ENCODE data around the gene TBX18.

TBX18 gene

GRCh38 chr6:84764332-84765049 lies at the start of gene TBX18:
TBX18 (minus strand) TSS chr6:84764598; CDS start chr6:84764181, 417 bp downstream.
- DNase-seq: no peak

DNA sequence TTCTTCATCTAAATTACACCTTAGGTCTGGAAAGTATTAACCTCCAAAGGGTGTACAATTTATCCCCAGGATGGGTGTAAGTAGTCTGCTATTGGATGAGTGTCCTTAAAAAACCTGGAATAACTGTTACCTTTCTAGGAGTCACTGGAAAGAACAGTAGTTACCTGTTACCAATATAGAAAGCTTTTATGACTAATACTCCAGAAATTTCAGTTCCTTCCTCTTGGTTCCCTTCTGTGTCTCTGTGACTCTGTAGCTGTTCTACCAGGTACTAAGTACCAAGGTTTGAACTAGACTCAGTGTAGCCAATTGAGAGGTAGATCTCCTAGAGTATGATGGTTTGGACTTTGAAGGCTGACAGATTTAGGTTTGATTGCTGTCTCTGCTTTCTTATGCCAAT lies 47.0 kb upstream of the TBX18 start:
- DNase-seq: no peak

DNA sequence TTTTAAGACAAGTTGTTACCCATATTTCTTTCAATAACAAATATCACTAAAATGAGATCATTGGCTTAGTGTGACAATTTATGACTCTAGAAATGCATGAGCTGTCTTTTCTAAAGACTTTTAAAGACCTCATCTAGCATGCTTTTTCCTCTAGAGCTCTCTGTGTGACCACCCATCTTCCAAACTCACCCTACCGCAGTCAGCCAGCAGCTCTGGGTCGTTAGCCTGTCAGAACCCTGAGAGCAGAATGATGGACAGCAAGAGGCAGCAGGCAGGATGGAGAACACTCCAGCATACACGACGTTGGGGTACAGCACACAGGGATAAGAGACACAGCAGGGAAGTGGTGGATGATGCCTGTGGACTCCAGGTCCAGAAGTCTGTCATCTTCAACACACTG lies 45.1 kb upstream of the TBX18 start:
- DNase-seq: no peak

- DNase-seq: no peak
Measured at GRCh38 chr6:84808491-84809061, 44.2 kb upstream of the TBX18 start.

GRCh38 chr6:84805145-84805544 lies 40.7 kb upstream of the TBX18 start:
- DNase-seq: no peak

- no peak for DNase-seq
Measured at GRCh38 chr6:84804720-84805119, 40.3 kb upstream of the TBX18 start.

DNA sequence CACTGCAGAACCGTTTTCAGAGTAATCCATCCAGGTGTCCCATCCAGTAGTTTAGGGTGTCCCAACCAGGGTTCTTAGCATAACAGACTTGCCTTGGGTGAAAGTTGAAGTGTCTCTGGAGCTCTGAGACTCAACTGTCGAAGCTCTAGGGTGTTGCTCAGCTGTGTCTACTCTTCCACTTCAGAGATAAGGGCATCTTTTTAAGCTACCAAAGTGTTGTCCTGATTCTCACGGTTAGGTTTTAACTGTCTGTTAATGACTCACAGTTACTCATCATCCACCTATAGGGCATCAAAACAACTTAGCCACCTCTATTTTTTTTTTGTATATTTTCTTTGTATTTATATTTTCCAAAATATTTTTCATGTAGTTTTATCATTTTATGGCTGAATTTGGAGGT lies 36.9 kb upstream of the TBX18 start:
- DNase-seq: no peak

- no peak for DNase-seq
Measured at GRCh38 chr6:84798257-84798656, 33.9 kb upstream of the TBX18 start.

DNA sequence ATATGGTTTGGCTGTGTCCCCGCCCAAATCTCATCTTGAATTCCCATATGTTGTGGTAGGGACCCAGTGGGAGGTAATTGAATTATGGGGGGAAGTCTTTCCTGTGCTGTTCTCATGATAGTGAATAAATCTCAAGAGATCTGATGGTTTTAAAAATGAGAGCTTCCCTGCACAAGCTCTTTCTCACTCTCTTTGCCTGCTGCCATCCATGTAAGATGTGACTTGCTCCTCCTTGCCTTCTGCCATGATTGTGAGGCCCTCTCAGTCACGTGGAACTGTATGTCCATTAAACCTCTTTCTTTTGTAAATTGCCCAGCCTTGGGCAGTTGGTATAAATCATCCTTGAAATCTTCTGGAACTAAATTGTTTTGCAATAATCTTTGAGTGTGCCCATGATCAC lies 31.9 kb upstream of the TBX18 start:
- DNase-seq: no peak

DNA sequence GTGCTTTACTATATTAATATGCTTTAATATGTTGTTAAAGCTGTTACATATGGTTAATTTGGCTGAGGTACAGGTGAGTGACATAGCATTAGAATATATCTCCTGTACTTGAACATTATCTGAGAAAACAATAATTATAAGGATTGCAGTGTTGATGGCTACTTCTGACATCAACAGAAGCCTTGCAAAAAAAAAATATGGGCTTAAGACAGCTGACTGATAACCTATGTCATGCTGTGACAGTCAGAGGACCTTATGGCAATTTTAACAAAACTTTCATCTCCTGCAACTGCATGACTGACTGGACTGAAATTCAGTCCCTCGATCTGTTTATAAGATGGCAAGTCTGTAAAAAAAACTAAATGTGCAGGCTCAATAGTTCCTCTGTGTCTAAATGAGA lies 27.5 kb upstream of the TBX18 start:
- no peak for DNase-seq

DNA sequence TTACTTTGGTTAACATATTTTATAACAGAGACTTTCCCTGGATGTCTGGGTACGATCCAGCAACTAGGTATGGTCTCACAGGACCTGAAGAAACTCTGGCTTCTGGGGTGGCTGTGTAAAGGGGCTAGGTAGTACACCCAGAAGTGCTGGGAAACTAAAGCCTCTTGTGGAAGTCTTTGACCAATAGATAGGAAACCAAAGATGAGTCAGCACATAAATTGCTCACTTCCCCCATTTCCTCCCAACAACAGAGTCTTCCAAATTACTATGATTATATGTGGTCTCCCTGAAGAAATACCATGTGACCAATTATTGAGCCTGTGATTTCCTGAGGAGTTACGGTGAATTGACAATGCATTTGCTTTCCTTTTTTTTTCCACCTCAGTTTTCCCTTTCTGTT lies 26.8 kb upstream of the TBX18 start:
- no peak for DNase-seq

GRCh38 chr6:84789170-84789569 lies 24.8 kb upstream of the TBX18 start:
- no peak for DNase-seq

- DNase-seq: no peak
Measured at GRCh38 chr6:84788689-84789088, 24.3 kb upstream of the TBX18 start.

- no peak for DNase-seq
Measured at GRCh38 chr6:84785671-84786070, 21.3 kb upstream of the TBX18 start.

GRCh38 chr6:84779917-84780316 lies 15.5 kb upstream of the TBX18 start:
- DNase-seq: no peak

- no peak for DNase-seq
Measured at GRCh38 chr6:84779380-84779779, 15.0 kb upstream of the TBX18 start.

DNA sequence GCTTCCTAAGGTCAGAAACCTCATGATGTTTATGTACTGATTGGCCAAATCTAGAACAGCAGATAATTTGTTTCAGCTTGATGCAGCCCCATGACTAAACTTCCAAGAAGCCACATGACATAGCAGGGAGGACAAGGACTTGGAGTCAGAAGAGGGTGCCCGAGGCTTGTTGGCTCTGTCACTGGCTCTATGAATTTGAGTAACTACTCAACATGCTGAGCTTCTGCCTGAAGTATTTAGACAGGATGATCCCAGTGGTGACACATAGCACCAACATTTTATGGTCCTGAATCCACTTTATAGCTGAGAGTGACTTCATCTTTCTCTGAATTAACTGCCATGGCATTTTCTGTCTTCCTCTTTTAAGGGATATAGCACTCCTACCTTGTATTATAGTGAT lies 13.5 kb upstream of the TBX18 start:
- DNase-seq: no peak

GRCh38 chr6:84776392-84776791 lies 12.0 kb upstream of the TBX18 start:
- DNase-seq: no peak

GRCh38 chr6:84775751-84776150 lies 11.4 kb upstream of the TBX18 start:
- no peak for DNase-seq

- no peak for DNase-seq
Measured at GRCh38 chr6:84774985-84775284, 10.5 kb upstream of the TBX18 start.

- DNase-seq: no peak
Measured at GRCh38 chr6:84774157-84774984, 10.0 kb upstream of the TBX18 start.

DNA sequence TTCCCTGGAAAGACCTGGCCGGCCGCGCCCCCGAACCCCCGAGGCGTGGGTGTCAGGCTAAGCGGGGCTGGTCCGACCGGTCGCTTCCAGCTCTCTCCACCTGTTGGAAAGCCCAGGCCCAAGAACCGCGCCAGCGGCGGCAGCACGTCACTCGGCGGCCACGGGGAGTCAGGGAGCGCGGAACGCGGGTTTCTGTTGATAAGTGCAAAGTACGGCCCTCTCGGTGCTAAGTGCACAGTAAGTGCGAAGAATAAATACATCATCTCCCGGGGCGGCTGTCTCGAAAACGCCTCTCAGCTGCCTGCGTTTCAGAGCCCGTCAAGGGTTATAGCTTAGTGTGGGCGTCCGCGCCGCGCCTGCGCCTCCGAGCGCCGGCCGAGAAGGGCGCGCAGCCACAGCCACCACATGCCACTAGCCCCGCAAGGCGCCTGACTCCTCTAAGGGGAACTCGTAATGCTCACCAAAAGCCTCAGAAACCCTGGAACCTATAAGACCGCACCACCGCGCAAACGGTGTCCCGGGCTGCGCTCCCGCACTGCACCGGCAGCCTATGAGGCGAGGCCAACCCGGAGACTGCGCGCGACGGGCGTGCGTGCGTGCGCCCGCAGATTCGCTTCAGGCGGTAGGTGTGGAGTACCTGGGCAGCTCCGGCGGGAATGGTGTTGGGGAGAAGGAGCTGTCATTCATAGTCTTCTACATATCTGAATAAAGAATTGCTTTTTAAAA lies 9.2 kb upstream of the TBX18 start:
- no peak for DNase-seq

DNA sequence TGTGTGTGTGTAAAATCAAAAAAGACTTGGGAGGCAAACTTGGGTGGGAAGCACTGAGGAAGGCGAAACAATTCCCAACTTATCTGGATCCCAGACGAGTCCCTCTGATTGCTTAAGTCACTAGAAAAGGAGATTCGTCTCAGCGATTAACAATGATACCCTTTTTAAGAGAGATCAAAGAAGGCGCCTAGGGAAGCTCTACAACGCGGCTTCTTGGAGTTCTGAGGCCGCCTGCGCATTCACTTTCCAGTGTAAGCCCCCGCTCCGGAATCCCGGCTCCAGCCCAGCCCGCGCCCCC lies 8.7 kb upstream of the TBX18 start:
- no peak for DNase-seq
